LNCaP clone FGC (cell line): ENCODE results near the gene OR2T10.
"Not testable (repeated sequence)": the region's sequence is repeated elsewhere in the genome, so short reads cannot be mapped to it uniquely, and the experiment has no call there.

Experiments used
- DNase-seq: peaks from one replicate; pipeline ENCODE4 v3.0.0-alpha.2; 2011; ENCODE audit warnings: low read depth
- H3K4me3 ChIP-seq: 2 replicates; pipeline ENCODE4 v1.5.1; 2011; ENCODE audit warnings: mild to moderate bottlenecking, low read depth, low read length, control low read depth
- CTCF ChIP-seq: IDR thresholded peaks from 2 replicates; pipeline ENCODE4 v1.5.1; 2012; ENCODE audit warnings: mild to moderate bottlenecking; ENCODE audit not compliant: control insufficient read depth, insufficient read depth; ENCODE audit errors: extremely low read depth

The OR2T10 gene

GRCh38 chr1:248597589-248597988, at the start of gene OR2T10:
Gene OR2T10 (minus strand): TSS chr1:248597700. CDS start chr1:248593768, 3,932 bp downstream.
- TF ChIP-seq CTCF, result no peak
- no peak within 1 kb of the TSS for H3K4me3 ChIP-seq
- no peak for DNase-seq

GRCh38 chr1:248645178-248645577, 47.7 kb upstream of the OR2T10 start, which contains the start of gene OR2T35:
Gene OR2T35 (minus strand): TSS chr1:248645278. CDS start chr1:248639258, 6,020 bp downstream.
- H3K4me3 ChIP-seq, DNase-seq: not testable (repeated sequence)

- H3K4me3 ChIP-seq, DNase-seq: not testable (repeated sequence)
These were observed 45.6 kb upstream of the OR2T10 start for GRCh38 chr1:248642971-248643651.

GRCh38 chr1:248641583-248641982, 44.1 kb upstream of the OR2T10 start:
- DNase-seq, H3K4me3 ChIP-seq: not testable (repeated sequence)

GRCh38 chr1:248640906-248641305, 43.4 kb upstream of the OR2T10 start:
- not testable (repeated sequence) for H3K4me3 ChIP-seq, DNase-seq

GRCh38 chr1:248639652-248640051, 42.2 kb upstream of the OR2T10 start:
- DNase-seq, H3K4me3 ChIP-seq: not testable (repeated sequence)

GRCh38 chr1:248636612-248637011, 39.1 kb upstream of the OR2T10 start:
- not testable (repeated sequence) for DNase-seq

GRCh38 chr1:248634991-248635390, 37.5 kb upstream of the OR2T10 start, which contains the start of gene OR2T11:
Gene OR2T11 (minus strand): TSS chr1:248635091. CDS start chr1:248627128, 7,963 bp downstream.
- DNase-seq, H3K4me3 ChIP-seq: not testable (repeated sequence)

More at GRCh38 chr1:248636612-248637011, 39.1 kb upstream of the OR2T10 start:
- H3K4me3 ChIP-seq, result not testable (repeated sequence)

GRCh38 chr1:248631354-248632008, 34.0 kb upstream of the OR2T10 start:
- no peak overlapping the region for H3K4me3 ChIP-seq
- TF ChIP-seq CTCF, result no peak
- DNase-seq, result no peak

- DNase-seq, result no peak
- no peak for TF ChIP-seq CTCF
- H3K4me3 ChIP-seq, result no peak overlapping the region
These were observed 33.1 kb upstream of the OR2T10 start for GRCh38 chr1:248630551-248630950.
